Nephron progenitor cell (in vitro differentiated cells): ENCODE data around the gene MAGI2.
"Not testable (repeated sequence)": the region's sequence is repeated elsewhere in the genome, so short reads cannot be mapped to it uniquely, and the experiment has no call there.

Source experiments
- DNase-seq: peaks from one replicate; pipeline ENCODE4 v3.0.0; 2021
- H3K27ac Mint-ChIP-seq: 2 replicates; pipeline ENCODE4 v1.8.0; 2021; ENCODE audit warnings: mild to moderate bottlenecking, moderate library complexity, mixed read lengths
- H3K27me3 Mint-ChIP-seq: 2 replicates; pipeline ENCODE4 v1.8.0; 2021; ENCODE audit warnings: mild to moderate bottlenecking, low read depth, mixed read lengths; ENCODE audit not compliant: poor library complexity
- H3K36me3 Mint-ChIP-seq: 2 replicates; pipeline ENCODE4 v1.8.0; 2021; ENCODE audit warnings: low read depth, mixed read lengths
- H3K4me1 Mint-ChIP-seq: 2 replicates; pipeline ENCODE4 v1.8.0; 2021; ENCODE audit warnings: mixed read lengths
- H3K4me3 Mint-ChIP-seq: 2 replicates; pipeline ENCODE4 v1.8.0; 2021; ENCODE audit warnings: mild to moderate bottlenecking, moderate library complexity, mixed read lengths
- H3K9me3 Mint-ChIP-seq: 2 replicates; pipeline ENCODE4 v1.8.0; 2021; ENCODE audit warnings: mild to moderate bottlenecking, moderate library complexity, mixed read lengths
- TF ChIP-seq, protein P1 (sequence below): fragments of 200-600 bp; sonication (generic); IDR thresholded peaks from 2 replicates; pipeline ENCODE4 v1.5.0; 2021; ENCODE audit warnings: antibody characterized with exemption

The MAGI2 gene

DNA sequence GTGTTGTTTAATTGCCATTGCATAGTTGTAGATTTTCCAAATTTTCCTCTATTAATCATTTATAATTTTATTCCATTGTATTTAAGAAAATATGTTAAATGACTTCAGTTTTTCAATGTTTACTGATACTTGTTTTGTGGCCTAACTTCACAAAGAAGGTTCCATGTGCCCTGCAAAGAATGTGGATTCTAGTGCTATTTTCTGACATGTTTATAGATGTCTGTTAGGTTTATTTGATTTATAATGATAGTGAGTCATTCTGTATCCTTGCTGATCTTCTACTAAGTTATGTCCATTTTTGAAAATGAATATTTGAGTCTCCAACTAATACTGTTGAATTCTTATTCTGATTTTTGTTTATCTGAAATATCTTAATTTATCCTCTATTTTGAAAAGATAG, 369.0 kb downstream of the MAGI2 start:
- Mint-ChIP-seq H3K27ac (no peak overlapping the region), H3K9me3 (peaks cover 19% of the 10 kb centered on the region), H3K36me3 (no peaks in the 10 kb centered on the region)

DNA sequence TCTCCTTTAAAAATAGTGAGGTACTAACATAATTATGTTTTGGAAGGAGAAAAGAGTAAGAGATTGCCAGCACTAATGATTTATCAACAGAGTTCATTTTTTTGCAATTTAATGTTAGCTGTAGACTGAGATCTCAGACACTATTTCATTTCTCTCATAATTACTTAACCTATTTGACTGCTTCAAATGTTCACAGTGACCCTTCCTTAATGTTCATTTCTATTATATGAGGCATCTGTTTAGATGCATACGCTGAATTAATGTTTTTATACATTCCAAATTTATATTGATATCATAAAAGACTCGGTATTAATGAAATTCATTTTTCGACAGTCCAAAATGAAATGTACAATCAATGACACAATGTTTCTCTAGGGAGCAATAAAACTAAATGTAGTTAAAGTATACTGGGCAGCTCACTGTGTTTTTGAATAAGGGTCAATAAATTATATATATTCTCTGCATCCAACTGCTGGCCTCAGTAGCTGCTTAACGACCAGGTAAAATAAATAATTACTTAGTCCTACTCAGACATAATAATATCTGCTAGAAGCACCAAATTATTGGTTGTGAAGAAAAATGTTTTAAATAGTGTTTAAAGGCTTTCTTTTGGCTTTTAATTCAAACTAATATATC, 373.4 kb downstream of the MAGI2 start:
- Mint-ChIP-seq H3K27me3 (peaks cover 6% of the 10 kb centered on the region), H3K4me3 (no peak overlapping the region), H3K27ac (no peak overlapping the region), H3K4me1 (no peaks in the 10 kb centered on the region), H3K9me3 (no peaks in the 10 kb centered on the region), H3K36me3 (no peaks in the 10 kb centered on the region)
- TF ChIP-seq, protein P1, sequence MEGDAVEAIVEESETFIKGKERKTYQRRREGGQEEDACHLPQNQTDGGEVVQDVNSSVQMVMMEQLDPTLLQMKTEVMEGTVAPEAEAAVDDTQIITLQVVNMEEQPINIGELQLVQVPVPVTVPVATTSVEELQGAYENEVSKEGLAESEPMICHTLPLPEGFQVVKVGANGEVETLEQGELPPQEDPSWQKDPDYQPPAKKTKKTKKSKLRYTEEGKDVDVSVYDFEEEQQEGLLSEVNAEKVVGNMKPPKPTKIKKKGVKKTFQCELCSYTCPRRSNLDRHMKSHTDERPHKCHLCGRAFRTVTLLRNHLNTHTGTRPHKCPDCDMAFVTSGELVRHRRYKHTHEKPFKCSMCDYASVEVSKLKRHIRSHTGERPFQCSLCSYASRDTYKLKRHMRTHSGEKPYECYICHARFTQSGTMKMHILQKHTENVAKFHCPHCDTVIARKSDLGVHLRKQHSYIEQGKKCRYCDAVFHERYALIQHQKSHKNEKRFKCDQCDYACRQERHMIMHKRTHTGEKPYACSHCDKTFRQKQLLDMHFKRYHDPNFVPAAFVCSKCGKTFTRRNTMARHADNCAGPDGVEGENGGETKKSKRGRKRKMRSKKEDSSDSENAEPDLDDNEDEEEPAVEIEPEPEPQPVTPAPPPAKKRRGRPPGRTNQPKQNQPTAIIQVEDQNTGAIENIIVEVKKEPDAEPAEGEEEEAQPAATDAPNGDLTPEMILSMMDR: no peak
- DNase-seq: no peak

More for the DNA sequence above, 369.0 kb downstream of the MAGI2 start:
- TF ChIP-seq, protein P1: no peak
- H3K4me3 Mint-ChIP-seq: no peak overlapping the region
- DNase-seq: no peak
- H3K4me1 Mint-ChIP-seq: no peaks in the 10 kb centered on the region
- H3K27me3 Mint-ChIP-seq: peaks cover 6% of the 10 kb centered on the region

DNA sequence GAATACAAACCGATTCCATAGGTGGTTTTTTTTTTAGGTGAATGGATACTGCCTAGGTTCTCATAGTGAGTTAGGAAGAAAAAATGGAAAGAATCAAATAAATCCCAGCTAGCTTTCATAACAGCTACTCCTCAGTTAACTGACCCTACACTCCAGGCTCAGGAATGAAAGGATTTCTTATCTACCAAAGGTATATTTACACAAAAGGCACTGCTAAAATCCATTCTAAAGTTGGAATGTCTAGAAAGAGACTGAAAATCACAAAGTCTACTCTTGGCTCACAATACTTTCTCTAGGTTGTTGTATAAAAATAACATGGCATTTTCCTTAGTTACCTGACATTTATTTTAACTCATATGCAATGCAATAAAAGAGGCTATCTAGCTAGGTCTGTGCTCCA, 375.2 kb downstream of the MAGI2 start:
- no peak for DNase-seq
- no peak overlapping the region for H3K27ac Mint-ChIP-seq
- no peak overlapping the region for H3K4me3 Mint-ChIP-seq
- TF ChIP-seq, protein P1: no peak
- H3K27me3 Mint-ChIP-seq: peaks cover 6% of the 10 kb centered on the region
- H3K9me3 Mint-ChIP-seq: no peaks in the 10 kb centered on the region
- H3K4me1 Mint-ChIP-seq: no peaks in the 10 kb centered on the region
- no peaks in the 10 kb centered on the region for H3K36me3 Mint-ChIP-seq

DNA sequence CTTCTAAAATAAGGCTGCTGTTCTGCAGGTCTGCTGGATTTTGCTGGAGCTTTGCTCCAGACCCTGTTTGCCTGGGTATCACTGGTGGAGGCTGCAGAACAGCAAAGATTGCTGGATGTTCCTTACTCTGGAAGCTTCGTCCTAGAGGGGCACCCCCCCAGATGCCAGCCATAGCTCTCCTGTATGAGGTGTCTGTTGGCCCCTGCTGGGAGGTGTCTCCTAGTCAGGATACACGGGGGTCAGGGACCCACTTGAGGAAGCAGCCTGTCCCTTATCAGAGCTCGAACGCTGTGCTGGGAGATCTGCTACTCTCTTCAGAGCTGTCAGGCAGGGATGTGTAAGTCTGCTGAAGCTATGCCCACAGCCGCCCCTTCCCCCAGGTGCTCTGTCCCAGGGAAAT, 382.3 kb downstream of the MAGI2 start:
- H3K4me1 Mint-ChIP-seq, H3K27ac Mint-ChIP-seq, H3K4me3 Mint-ChIP-seq, DNase-seq, H3K36me3 Mint-ChIP-seq, H3K27me3 Mint-ChIP-seq: not testable (repeated sequence)
- peaks cover 24% of the 10 kb centered on the region for H3K9me3 Mint-ChIP-seq

DNA sequence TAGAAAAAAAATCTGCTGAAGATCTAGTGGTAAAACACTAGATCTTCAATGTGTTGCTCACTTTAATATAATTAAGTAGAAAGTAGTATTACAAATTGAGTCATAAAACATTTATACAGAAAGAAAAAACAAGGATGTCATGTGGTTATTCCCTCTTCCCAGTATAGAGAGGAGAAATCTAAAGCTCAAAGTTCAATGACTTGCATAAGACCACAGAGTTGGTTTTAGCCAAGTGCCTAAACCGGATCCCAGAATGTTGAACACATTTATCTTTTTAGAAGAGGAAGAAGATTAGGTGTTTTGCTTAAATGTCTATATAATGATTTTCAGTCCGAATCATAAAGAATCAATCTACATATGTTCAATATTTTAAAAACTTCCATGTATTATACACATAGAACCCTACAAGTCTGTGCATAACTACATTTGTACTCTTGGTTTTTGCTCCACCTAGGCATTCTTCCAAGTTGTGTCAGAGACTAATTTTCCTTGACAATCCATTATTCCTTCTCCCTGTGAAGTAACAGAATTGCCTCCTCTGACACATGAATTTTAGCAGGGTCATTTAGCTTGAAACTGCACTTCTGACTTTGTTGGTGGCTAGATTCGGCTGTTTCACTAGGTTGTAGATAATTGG, 389.2 kb downstream of the MAGI2 start:
- no peak overlapping the region for H3K4me3 Mint-ChIP-seq
- no peak overlapping the region for H3K27ac Mint-ChIP-seq
- no peaks in the 10 kb centered on the region for H3K36me3 Mint-ChIP-seq
- TF ChIP-seq, protein P1: no peak
- peaks cover 21% of the 10 kb centered on the region for H3K9me3 Mint-ChIP-seq
- no peaks in the 10 kb centered on the region for H3K27me3 Mint-ChIP-seq
- no peaks in the 10 kb centered on the region for H3K4me1 Mint-ChIP-seq
- DNase-seq: no peak

DNA sequence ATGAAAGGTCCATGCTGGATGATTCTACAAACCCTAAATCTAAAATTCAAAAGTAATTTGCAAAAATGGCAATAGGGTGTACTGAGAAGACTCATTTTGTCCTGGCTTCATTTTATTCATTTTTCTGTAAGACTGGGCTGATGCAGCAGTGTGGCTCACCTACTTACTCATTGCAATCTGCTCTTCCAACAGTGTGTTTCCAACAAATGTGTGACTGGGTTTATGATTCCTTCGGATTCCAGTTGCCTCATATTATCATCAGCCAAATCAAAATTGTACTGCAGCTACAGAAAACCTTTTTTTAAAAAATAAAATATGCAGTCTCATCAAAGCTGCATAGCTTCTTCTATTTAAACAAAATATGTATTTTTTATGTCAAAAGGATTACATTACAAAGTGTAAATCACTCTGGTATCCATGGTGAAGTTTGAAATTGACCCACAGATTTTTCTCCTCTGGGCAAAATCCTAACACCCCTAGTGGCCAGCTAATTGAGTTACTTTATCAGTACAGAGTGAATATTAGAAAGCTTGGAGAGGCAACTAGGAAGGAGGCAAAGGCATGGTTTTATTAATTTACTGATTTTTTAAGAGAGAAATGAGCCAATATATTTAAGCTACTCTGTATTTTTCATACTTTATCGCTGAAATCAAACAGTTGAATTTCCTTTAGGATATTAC, 390.3 kb downstream of the MAGI2 start:
- Mint-ChIP-seq H3K36me3 (no peaks in the 10 kb centered on the region), H3K4me3 (no peak overlapping the region), H3K9me3 (peaks cover 15% of the 10 kb centered on the region), H3K27me3 (no peaks in the 10 kb centered on the region), H3K4me1 (no peaks in the 10 kb centered on the region), H3K27ac (no peak overlapping the region)
- no peak for DNase-seq
- TF ChIP-seq, protein P1: no peak
